PC-3 (cell line): ENCODE measurements around the gene BSG.

Experiments used
- CTCF ChIP-seq: fragments of 300-600 bp; sonication (generic); conservative IDR thresholded peaks from 2 replicates; pipeline ENCODE4 v1.5.1; 2017; ENCODE audit warnings: antibody characterized with exemption, low read depth, mild to moderate bottlenecking, low read length
- EZH2phosphoT487 ChIP-seq: fragments of 300-600 bp; sonication (generic); IDR thresholded peaks from 2 replicates; pipeline ENCODE4 v1.6.1; 2018; ENCODE audit warnings: mild to moderate bottlenecking, antibody characterized with exemption, low read length, borderline replicate concordance

DNA sequence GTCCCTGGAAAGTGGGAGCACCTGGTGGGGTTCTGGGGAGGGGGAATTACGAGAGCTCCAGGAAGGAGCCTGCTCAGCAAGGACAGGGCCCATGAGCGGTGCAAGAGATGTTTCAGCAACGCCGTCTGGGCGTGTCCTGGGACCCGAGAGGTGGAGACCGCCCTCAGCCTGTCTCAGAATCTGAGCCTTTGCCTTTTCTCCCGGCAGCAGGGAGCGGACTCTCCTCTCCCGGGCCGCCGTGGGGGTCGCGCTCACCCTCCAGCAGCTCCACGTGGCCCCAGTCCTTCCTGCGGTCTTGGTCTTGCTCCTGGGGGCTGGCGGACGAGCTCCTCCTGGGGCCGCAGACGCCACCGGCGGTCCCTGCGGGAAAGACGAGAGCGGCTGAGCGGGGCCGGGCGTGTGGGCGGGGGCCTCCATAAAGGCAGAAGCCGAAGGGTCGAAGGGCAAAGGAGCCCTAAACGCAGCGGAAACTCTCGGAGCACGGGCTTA is 60.2 kb downstream of the BSG start:
- TF ChIP-seq CTCF (no peak), EZH2phosphoT487 (no peak)
